Measurements from ENCODE around the gene UGT8. TPM values are rescaled to one million over a fixed set of nuclear protein-coding genes. Genes with fewer than 3 reads are reported as not detected.

UGT8 gene, protein sequence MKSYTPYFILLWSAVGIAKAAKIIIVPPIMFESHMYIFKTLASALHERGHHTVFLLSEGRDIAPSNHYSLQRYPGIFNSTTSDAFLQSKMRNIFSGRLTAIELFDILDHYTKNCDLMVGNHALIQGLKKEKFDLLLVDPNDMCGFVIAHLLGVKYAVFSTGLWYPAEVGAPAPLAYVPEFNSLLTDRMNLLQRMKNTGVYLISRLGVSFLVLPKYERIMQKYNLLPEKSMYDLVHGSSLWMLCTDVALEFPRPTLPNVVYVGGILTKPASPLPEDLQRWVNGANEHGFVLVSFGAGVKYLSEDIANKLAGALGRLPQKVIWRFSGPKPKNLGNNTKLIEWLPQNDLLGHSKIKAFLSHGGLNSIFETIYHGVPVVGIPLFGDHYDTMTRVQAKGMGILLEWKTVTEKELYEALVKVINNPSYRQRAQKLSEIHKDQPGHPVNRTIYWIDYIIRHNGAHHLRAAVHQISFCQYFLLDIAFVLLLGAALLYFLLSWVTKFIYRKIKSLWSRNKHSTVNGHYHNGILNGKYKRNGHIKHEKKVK
- total RNA-seq (under 1 TPM; 0.15 to 0.66 (median 0.47) TPM), total RNA-seq (0 to 1.8 (median 0.37) reads per million in 29 experiments)
- 0.59 TPM for total RNA-seq (2013)

DNA sequence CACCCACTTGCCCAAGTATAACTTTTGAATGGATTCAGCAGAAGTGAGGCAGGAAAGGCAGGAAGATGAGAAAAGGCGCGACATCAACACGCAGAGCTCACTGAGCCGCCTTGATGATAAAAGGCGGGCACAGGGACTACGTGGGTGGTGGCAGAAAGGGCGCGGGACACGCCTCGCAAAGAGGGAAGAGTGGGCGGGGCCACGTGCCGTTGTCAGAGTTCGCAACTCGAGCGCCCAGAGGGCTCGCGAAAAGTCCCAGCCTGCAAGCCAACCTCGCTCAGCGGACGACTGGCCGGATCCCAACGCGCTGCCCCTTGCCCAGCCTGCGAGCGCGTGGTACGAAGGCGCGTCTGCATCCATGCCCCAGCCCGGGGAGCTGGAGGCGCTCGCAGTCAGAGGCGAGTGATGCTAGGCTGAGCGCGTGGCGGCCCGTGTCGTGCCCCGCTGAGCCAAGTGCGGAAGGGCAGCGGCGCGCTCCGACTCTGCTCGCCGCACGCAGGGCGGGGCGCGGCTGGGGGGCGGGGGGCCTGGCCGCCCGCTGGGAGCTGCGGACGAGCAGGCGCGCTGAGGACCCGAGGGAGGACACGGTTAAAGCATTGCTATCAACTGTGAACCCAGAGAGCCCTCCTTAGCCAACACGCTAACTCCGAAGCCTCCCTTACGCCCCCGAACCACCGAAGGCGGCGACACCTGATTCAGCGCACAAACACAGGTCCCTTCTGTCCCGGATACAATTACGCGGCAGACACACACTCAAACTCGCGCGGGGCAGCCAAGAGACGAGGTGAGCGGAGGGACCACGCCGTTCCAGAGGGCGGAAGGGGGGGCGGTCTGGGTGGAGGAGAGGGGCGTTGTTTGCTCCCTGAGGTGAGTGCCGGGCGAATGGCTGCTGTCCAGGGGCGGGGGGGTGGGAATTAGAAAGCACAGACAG is at the start of gene UGT8:
TSS of gene UGT8 (plus strand) at position 617 of the 931 bp plus-strand sequence. CDS start 24,074 bp downstream, outside the sequence.
- peak within 1 kb of the TSS; percentile 27 to 49 for H3K4me3 ChIP-seq (ENCODE audit: control insufficient read depth in 1 of 2, extremely low read depth in 1 of 2, low read length in 1 of 2)
- H3K27ac ChIP-seq (ENCODE audit: low read length), result no peak within 1 kb of the TSS
- H3K27me3 Mint-ChIP-seq, result peaks cover 39 to 47% of the 10 kb centered on the region in 2 donors

DNA sequence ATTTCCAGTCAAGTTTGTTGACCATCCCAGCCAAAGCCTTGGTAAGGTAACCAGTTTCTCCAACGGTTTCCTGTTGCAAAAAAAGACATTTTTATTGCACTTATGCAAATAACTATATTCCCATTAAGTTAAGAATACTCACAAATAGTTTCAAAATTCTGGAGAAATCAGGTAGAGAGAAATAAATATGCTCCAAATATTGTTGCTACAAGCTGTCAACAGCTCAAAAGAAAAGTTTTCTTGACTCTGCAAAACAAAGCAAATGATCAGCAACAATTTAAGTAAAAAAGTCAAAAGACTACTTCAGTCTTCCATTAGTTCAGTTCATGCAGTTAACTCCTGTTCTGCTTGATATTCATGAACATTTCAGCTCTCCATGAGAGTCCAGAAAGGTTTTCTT is 49.0 kb upstream of the UGT8 start:
- Histone ChIP-seq H3K9me3 (peaks cover 2% of the 10 kb centered on the region), H3K4me1 (ENCODE audit: control insufficient read depth in 1 of 2, extremely low read depth in 1 of 2, insufficient read depth in 2 of 2, low read length in 2 of 2) (no peaks in the 10 kb centered on the region), H3K36me3 (ENCODE audit: control insufficient read depth in 2 of 2, extremely low read depth in 1 of 2, insufficient read depth in 1 of 2, low read length in 1 of 2) (no peaks in the 10 kb centered on the region), H3K4me3 (ENCODE audit: control insufficient read depth in 1 of 2, extremely low read depth in 1 of 2, low read length in 1 of 2) (no peak overlapping the region), H3K27ac (ENCODE audit: low read length) (no peak overlapping the region), H3K27me3 (replicated peaks in 1 of 2; ENCODE audit: control insufficient read depth in 2 of 2, extremely low read depth in 1 of 2, insufficient read depth in 2 of 2, low read length in 1 of 2) (no peaks in the 10 kb centered on the region)
- no CpG with 5 or more reads among the region's 1 CpG for WGBS (ENCODE audit: insufficient coverage)
- no peak overlapping the region for H3K4me3 Mint-ChIP-seq
- no peaks in the 10 kb centered on the region for H3K27me3 Mint-ChIP-seq
- CTCF ChIA-PET, result no interaction called here
- DNase-seq (no peak), ATAC-seq (replicated peaks in 1 of 4) (no peak)
- H3K9me3 Mint-ChIP-seq, result peaks cover 3 to 7% (median 6%) of the 10 kb centered on the region in 3 donors
- H3K4me1 Mint-ChIP-seq, result no peaks in the 10 kb centered on the region
- H3K27ac Mint-ChIP-seq, result no peak overlapping the region
- POLR2A ChIA-PET, result interaction anchor here in 1 of 2 donors (0.6 kb wide), 1 partner anchor 90 kb away, joined by 9 read pairs; no protein-coding TSS in a partner anchor
- H3K36me3 Mint-ChIP-seq, result no peaks in the 10 kb centered on the region

More for the DNA sequence above, at the start of gene UGT8:
- no peak within 1 kb of the TSS for H3K27ac Mint-ChIP-seq
- H3K4me1 ChIP-seq (ENCODE audit: control insufficient read depth in 1 of 2, extremely low read depth in 1 of 2, insufficient read depth in 2 of 2, low read length in 2 of 2), result peaks cover 0 to 20% of the 10 kb centered on the region in 2 experiments
- no peaks in the 10 kb centered on the region for H3K36me3 Mint-ChIP-seq
- H3K9me3 ChIP-seq, result no peaks in the 10 kb centered on the region
- 6% methylated on average over 69 of the region's 84 CpGs for WGBS (ENCODE audit: insufficient coverage)
- H3K4me3 Mint-ChIP-seq, result peak within 1 kb of the TSS; percentile 60 to 72 (median 69)
- ChIA-PET POLR2A (no interaction called here), CTCF (no interaction called here)
- ATAC-seq (replicated peaks in 1 of 4), result peak in 3 of 4 experiments; percentile 33 to 75 (median 44)
- peaks cover 2 to 35% of the 10 kb centered on the region in 2 experiments for H3K27me3 ChIP-seq (replicated peaks in 1 of 2; ENCODE audit: control insufficient read depth in 2 of 2, extremely low read depth in 1 of 2, insufficient read depth in 2 of 2, low read length in 1 of 2)
- peak in 9 of 35 experiments; percentile 2 to 29 (median 8) for DNase-seq
- H3K9me3 Mint-ChIP-seq, result no peaks in the 10 kb centered on the region
- H3K36me3 ChIP-seq (ENCODE audit: control insufficient read depth in 2 of 2, extremely low read depth in 1 of 2, insufficient read depth in 1 of 2, low read length in 1 of 2), result no peaks in the 10 kb centered on the region
- H3K4me1 Mint-ChIP-seq, result peaks cover 15 to 17% (median 15%) of the 10 kb centered on the region in 3 donors

DNA sequence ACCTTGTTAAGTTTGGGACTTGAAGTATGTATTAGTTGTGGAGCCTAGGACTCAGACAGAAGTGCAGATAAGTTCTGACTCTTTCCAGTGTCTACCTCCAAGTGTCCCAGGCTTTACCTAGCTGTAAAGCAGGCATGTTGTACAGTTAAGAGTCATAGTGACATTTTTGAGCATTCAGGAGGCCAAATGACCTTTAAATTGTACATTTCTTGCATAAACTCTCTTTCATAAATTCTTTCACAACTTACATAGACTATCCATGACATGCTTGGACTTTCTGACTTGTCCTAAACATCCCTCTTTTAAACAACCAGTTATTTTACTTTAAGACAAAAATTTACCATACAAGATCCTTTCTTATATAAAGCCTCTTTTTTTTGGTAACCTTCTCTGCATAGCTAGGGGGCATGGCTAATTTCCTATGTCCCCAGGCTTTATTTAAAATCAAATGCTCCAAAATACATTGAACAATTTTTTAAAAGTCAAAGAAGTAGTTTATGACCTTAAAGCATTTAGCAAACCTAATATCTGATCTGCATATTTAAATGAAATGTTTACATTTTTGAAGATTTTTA is 40.1 kb upstream of the UGT8 start:
- H3K27ac Mint-ChIP-seq, result no peak overlapping the region
- H3K4me1 Mint-ChIP-seq, result no peaks in the 10 kb centered on the region
- H3K4me1 ChIP-seq (ENCODE audit: control insufficient read depth in 1 of 2, extremely low read depth in 1 of 2, insufficient read depth in 2 of 2, low read length in 2 of 2), result no peaks in the 10 kb centered on the region
- no peaks in the 10 kb centered on the region for H3K36me3 Mint-ChIP-seq
- H3K4me3 ChIP-seq (ENCODE audit: control insufficient read depth in 1 of 2, extremely low read depth in 1 of 2, low read length in 1 of 2), result no peak overlapping the region
- POLR2A ChIA-PET, result no interaction called here
- peaks cover 2 to 7% (median 6%) of the 10 kb centered on the region in 3 donors for H3K9me3 Mint-ChIP-seq
- H3K27me3 Mint-ChIP-seq, result peaks cover 0 to 2% of the 10 kb centered on the region in 2 donors
- no peak for DNase-seq
- H3K27ac ChIP-seq (ENCODE audit: low read length), result no peak overlapping the region
- CTCF ChIA-PET, result no interaction called here
- H3K9me3 ChIP-seq, result no peaks in the 10 kb centered on the region
- no peaks in the 10 kb centered on the region for H3K27me3 ChIP-seq (replicated peaks in 1 of 2; ENCODE audit: control insufficient read depth in 2 of 2, extremely low read depth in 1 of 2, insufficient read depth in 2 of 2, low read length in 1 of 2)
- H3K36me3 ChIP-seq (ENCODE audit: control insufficient read depth in 2 of 2, extremely low read depth in 1 of 2, insufficient read depth in 1 of 2, low read length in 1 of 2), result no peaks in the 10 kb centered on the region
- H3K4me3 Mint-ChIP-seq, result no peak overlapping the region
- ATAC-seq (replicated peaks in 1 of 4), result no peak

DNA sequence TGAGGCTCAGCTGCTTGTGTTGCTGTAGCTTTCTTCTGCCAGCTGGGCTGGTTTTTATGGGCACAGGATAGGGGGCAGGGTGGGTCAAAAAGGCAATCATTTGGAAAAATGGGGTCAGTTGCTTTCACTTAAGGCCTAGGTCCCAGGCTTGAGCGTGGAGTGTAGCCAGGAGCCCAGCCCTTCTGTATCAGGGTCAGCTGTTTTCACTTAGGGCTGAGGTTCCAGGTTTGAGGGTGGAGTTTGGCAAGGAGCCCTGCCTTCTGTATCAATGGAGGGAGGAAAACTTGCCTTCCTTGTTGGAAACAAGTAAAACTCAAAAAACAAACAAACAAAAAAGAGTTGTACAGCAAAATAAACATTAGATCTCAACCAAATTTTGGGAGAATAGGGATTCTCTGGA is 37.0 kb upstream of the UGT8 start:
- 67% methylated on average over 1 of the region's 1 CpG for WGBS (ENCODE audit: insufficient coverage)

DNA sequence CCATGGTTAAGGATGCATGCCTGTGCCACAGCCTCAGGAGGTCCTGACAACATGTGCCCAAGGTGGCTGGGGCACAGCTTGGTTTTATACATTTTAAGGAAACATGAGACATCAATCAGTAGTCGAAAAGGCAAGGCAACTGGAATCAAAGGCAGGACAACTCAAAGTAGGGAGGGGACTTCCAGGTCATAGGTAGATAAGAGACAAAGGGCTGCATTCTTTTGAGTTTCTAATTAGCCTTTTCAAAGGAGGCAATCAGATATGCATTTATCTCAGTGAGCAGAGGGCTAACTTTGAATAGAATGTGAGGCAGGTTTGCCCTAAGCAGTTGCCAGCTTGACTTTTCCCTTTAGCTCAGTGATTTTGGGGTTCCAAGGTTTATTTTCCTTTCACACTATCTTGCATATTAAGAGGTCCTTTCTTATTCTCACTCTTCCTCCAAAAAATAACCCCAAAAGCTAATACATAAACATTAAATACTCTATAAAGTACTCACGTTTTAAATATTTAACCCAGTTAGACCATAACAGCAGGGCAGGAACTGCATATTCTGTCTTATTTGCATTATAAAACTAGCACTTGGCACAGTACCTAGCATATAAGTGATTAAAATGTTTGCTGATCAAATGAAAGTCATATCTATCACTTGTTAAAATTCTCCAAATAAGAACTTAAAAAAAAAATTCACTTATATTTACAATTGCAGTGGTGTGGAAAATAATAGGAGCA is 36.3 kb upstream of the UGT8 start:
- DNase-seq (no peak), ATAC-seq (replicated peaks in 1 of 4) (no peak)
- ChIA-PET CTCF (no interaction called here), POLR2A (no interaction called here)
- no peak overlapping the region for H3K27ac ChIP-seq (ENCODE audit: low read length)
- H3K4me3 ChIP-seq (ENCODE audit: control insufficient read depth in 1 of 2, extremely low read depth in 1 of 2, low read length in 1 of 2), result no peak overlapping the region
- no peaks in the 10 kb centered on the region for H3K36me3 ChIP-seq (ENCODE audit: control insufficient read depth in 2 of 2, extremely low read depth in 1 of 2, insufficient read depth in 1 of 2, low read length in 1 of 2)
- H3K27ac Mint-ChIP-seq, result no peak overlapping the region
- peaks cover 2 to 7% (median 3%) of the 10 kb centered on the region in 3 donors for H3K9me3 Mint-ChIP-seq
- peaks cover 0 to 2% of the 10 kb centered on the region in 2 donors for H3K27me3 Mint-ChIP-seq
- no peaks in the 10 kb centered on the region for H3K4me1 Mint-ChIP-seq
- no peaks in the 10 kb centered on the region for H3K36me3 Mint-ChIP-seq
- no peak overlapping the region for H3K4me3 Mint-ChIP-seq
- H3K4me1 ChIP-seq (ENCODE audit: control insufficient read depth in 1 of 2, extremely low read depth in 1 of 2, insufficient read depth in 2 of 2, low read length in 2 of 2), result no peaks in the 10 kb centered on the region
- H3K9me3 ChIP-seq, result no peaks in the 10 kb centered on the region
- 14% methylated on average over 1 of the region's 2 CpGs for WGBS (ENCODE audit: insufficient coverage)
- H3K27me3 ChIP-seq (replicated peaks in 1 of 2; ENCODE audit: control insufficient read depth in 2 of 2, extremely low read depth in 1 of 2, insufficient read depth in 2 of 2, low read length in 1 of 2), result no peaks in the 10 kb centered on the region

More for the DNA sequence above, 37.0 kb upstream of the UGT8 start:
- Histone ChIP-seq H3K27me3 (replicated peaks in 1 of 2; ENCODE audit: control insufficient read depth in 2 of 2, extremely low read depth in 1 of 2, insufficient read depth in 2 of 2, low read length in 1 of 2) (no peaks in the 10 kb centered on the region), H3K36me3 (ENCODE audit: control insufficient read depth in 2 of 2, extremely low read depth in 1 of 2, insufficient read depth in 1 of 2, low read length in 1 of 2) (no peaks in the 10 kb centered on the region), H3K27ac (ENCODE audit: low read length) (no peak overlapping the region), H3K4me3 (ENCODE audit: control insufficient read depth in 1 of 2, extremely low read depth in 1 of 2, low read length in 1 of 2) (no peak overlapping the region), H3K4me1 (ENCODE audit: control insufficient read depth in 1 of 2, extremely low read depth in 1 of 2, insufficient read depth in 2 of 2, low read length in 2 of 2) (no peaks in the 10 kb centered on the region), H3K9me3 (no peaks in the 10 kb centered on the region)
- ChIA-PET POLR2A (no interaction called here), CTCF (no interaction called here)
- Mint-ChIP-seq H3K9me3 (peaks cover 2 to 7% (median 3%) of the 10 kb centered on the region in 3 donors), H3K27ac (no peak overlapping the region), H3K36me3 (no peaks in the 10 kb centered on the region), H3K27me3 (peaks cover 0 to 2% of the 10 kb centered on the region in 2 donors), H3K4me1 (no peaks in the 10 kb centered on the region), H3K4me3 (no peak overlapping the region)
- no peak for ATAC-seq (replicated peaks in 1 of 4)
- DNase-seq, result no peak
